Endothelial cell of umbilical vein (primary cell): ENCODE data around the gene BORCS5.

Experiments used
- CTCF ChIP-seq, 2 donors: IDR thresholded peaks; 1 replicate in 1 of 2; 2 replicates in 1 of 2; pipeline ENCODE4 v1.5.1; 2011; ENCODE audit warnings: low read length in 2 of 2, mild to moderate bottlenecking in 2 of 2, moderate library complexity in 2 of 2, control low read depth in 1 of 2, inconsistent platforms in 1 of 2, low read depth in 1 of 2; ENCODE audit not compliant: insufficient read depth in 1 of 2; ENCODE audit errors: extremely low read depth in 1 of 2
- POLR2A ChIP-seq: IDR thresholded peaks from 2 replicates; pipeline ENCODE4 v1.6.1; 2012; ENCODE audit warnings: low read depth, mild to moderate bottlenecking, control low read depth, low read length
- POLR2AphosphoS5 ChIP-seq: IDR thresholded peaks from 2 replicates; pipeline ENCODE4 v1.6.1; 2012; ENCODE audit warnings: low read depth, mild to moderate bottlenecking, control low read depth, low read length, moderate library complexity; ENCODE audit not compliant: insufficient read depth

GRCh38 chr12:12487490-12487889, 130.6 kb downstream of the BORCS5 start:
- no peak for TF ChIP-seq POLR2AphosphoS5
- no peak for TF ChIP-seq CTCF (IDR thresholded peaks at IDR 0.05; ENCODE audit: extremely low read depth in 1 of 2, insufficient read depth in 1 of 2, low read depth in 1 of 2, low read length in 2 of 2)
- TF ChIP-seq POLR2A: no peak
